Activated B cell treated with CpG ODN at 0.5 μM for 24 hours (primary cell): ENCODE measurements around the gene MBD3L5. TPM values are rescaled to one million over a fixed set of nuclear protein-coding genes. Genes with fewer than 3 reads are reported as not detected.
"Not testable (repeated sequence)": the region's sequence is repeated elsewhere in the genome, so short reads cannot be mapped to it uniquely, and the experiment has no call there.

Source experiments
- ATAC-seq: fragments of 200-7000 bp; cut with Tn5 transposase; one replicate; pipeline ENCODE4 v1.10.0; 2021; ENCODE audit warnings: low read depth, mild to moderate bottlenecking, moderate library complexity
- CTCF ChIA-PET: fragments of 350-600 bp; sonication (Branson Sonifier 250); formaldehyde crosslinking; loops from one replicate; lab custom pipeline; 2021; ENCODE audit warnings: antibody characterized with exemption; lab: Charles Lee
- POLR2A ChIA-PET: fragments of 350-600 bp; sonication (Branson Sonifier 250); formaldehyde crosslinking; loops from one replicate; lab custom pipeline; 2021; ENCODE audit warnings: antibody characterized with exemption; lab: Charles Lee
- DNase-seq: peaks from one replicate; pipeline ENCODE4 v3.0.0; 2022
- H3K27ac Mint-ChIP-seq: one replicate; pipeline ENCODE4 v1.8.0; 2020; ENCODE audit warnings: mixed read lengths
- H3K27me3 Mint-ChIP-seq: one replicate; pipeline ENCODE4 v1.8.0; 2021; ENCODE audit warnings: mixed read lengths
- H3K36me3 Mint-ChIP-seq: one replicate; pipeline ENCODE4 v1.8.0; 2021; ENCODE audit warnings: low read depth, mixed read lengths
- H3K4me1 Mint-ChIP-seq: one replicate; pipeline ENCODE4 v1.8.0; 2021; ENCODE audit warnings: mixed read lengths
- H3K4me3 Mint-ChIP-seq: one replicate; pipeline ENCODE4 v1.8.0; 2020; ENCODE audit warnings: mild to moderate bottlenecking, mixed read lengths
- H3K9me3 Mint-ChIP-seq: one replicate; pipeline ENCODE4 v1.8.0; 2020; ENCODE audit warnings: mixed read lengths
- intact Hi-C: fragments of 100-400 bp; cut with micrococcal nuclease; formaldehyde crosslinking; loops from one replicate; pipeline ENCODE4 v1.15.1; 2024
- total RNA-seq: library from RNA; stranded (reverse); gene quantifications from 2 replicates; pipeline ENCODE4 v1.2.3, GENCODE V29; 2022
- TF ChIP-seq, protein P1 (sequence below): fragments of 200-600 bp; IDR thresholded peaks from one replicate; pipeline ENCODE4 v1.8.0; 2022; ENCODE audit warnings: antibody characterized with exemption, mild to moderate bottlenecking

MBD3L5 gene
- total RNA-seq: not detected in 2 replicates

DNA sequence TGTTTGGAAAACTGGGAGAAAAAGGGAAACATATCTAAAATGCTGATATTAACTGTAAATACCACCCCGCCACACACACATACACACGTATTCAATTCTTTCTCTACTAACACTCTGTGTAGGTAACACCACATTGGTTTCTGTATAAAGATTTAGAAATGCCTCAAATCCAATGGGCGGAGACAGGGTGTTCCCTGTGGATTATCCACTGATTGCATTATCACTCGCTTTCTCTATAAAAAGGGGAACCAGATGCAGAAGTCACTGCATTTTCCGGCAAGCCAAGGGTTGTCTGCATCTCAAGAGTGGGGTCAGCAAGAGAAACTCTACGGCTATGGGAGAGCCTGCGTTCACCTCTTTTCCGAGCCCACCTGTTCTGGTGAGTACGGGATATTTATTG is at the start of gene MBD3L5:
Gene MBD3L5 (plus strand): TSS at position 301 of the 400 bp plus-strand sequence. CDS start 34 bp downstream, at position 335.
- DNase-seq, H3K4me1 Mint-ChIP-seq, H3K27ac Mint-ChIP-seq, POLR2A ChIA-PET, CTCF ChIA-PET, H3K9me3 Mint-ChIP-seq, H3K36me3 Mint-ChIP-seq, H3K4me3 Mint-ChIP-seq, intact Hi-C loops, ATAC-seq, H3K27me3 Mint-ChIP-seq: not testable (repeated sequence)

DNA sequence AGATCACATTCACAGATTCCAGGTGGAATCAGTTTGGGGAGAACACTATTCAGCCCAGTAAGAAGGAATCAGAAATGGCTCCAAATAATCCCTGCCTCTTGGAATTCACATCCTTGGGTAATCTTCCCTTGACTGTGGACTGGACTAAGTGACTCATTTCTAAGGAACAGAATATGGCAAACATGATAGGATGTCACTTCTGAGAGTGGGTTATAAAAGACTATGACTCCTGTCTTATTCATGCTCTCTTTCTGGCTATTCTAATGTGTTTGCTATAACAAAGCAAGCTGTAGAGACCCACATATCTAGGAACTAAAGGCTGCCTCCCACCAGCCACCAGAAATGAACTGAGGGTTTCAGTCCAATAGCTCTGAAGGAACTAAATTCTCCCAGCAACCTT is 46.9 kb upstream of the MBD3L5 start:
- H3K36me3 Mint-ChIP-seq: peaks cover 4% of the 10 kb centered on the region
- H3K27me3 Mint-ChIP-seq: peaks cover 5% of the 10 kb centered on the region
- CTCF ChIA-PET: no interaction called here
- no peaks in the 10 kb centered on the region for H3K4me1 Mint-ChIP-seq
- intact Hi-C loops: no loop called here
- POLR2A ChIA-PET: no interaction called here
- no peak overlapping the region for H3K27ac Mint-ChIP-seq
- H3K4me3 Mint-ChIP-seq: no peak overlapping the region
- ATAC-seq: no peak
- TF ChIP-seq, protein P1, sequence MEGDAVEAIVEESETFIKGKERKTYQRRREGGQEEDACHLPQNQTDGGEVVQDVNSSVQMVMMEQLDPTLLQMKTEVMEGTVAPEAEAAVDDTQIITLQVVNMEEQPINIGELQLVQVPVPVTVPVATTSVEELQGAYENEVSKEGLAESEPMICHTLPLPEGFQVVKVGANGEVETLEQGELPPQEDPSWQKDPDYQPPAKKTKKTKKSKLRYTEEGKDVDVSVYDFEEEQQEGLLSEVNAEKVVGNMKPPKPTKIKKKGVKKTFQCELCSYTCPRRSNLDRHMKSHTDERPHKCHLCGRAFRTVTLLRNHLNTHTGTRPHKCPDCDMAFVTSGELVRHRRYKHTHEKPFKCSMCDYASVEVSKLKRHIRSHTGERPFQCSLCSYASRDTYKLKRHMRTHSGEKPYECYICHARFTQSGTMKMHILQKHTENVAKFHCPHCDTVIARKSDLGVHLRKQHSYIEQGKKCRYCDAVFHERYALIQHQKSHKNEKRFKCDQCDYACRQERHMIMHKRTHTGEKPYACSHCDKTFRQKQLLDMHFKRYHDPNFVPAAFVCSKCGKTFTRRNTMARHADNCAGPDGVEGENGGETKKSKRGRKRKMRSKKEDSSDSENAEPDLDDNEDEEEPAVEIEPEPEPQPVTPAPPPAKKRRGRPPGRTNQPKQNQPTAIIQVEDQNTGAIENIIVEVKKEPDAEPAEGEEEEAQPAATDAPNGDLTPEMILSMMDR: no peak
- no peak for DNase-seq
- H3K9me3 Mint-ChIP-seq: peaks cover 14% of the 10 kb centered on the region

DNA sequence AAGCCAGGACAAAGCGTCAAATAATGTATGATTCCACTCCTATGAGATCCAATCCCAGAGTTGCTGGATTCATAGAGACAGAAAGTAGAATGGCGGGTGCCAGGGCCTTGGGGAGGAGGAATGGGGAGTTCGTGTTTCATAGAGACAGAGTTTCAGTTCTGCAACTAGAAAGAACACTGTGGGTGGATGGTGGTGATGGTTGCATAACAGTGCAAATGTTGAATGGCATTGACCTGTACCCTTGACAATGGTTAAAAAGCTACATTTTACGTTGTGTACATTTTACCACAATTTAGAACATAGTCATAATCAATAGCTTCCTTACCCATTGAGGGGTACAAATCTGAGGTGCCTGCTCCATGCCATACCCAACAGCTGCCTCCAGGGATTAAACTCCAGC is 42.5 kb upstream of the MBD3L5 start:
- ATAC-seq (no peak), DNase-seq (no peak)
- Mint-ChIP-seq H3K4me3 (no peak overlapping the region), H3K4me1 (no peaks in the 10 kb centered on the region), H3K36me3 (peaks cover 4% of the 10 kb centered on the region), H3K27me3 (peaks cover 2% of the 10 kb centered on the region), H3K9me3 (peaks cover 14% of the 10 kb centered on the region), H3K27ac (no peak overlapping the region)
- intact Hi-C loops: no loop called here
- ChIA-PET POLR2A (no interaction called here), CTCF (no interaction called here)
- TF ChIP-seq, protein P1: no peak

DNA sequence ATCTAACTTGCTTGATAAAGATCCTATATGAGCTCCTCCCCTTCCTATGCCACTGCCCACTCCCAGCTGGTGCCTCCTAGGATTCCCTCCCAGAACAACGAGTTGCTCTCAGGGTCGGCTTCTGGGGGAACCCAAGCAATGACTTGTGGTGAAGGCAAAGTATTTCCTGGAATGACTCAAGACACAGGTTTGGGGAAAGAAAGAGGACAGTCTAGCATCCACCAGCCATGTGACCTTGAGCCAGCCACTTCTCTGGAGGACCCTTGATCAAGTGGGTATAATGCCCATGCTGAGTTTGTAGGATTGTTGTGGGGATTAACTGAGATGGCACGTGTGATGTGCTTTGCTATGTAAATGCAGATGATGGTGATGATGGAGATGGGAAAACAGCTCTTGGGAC is 42.1 kb upstream of the MBD3L5 start:
- TF ChIP-seq, protein P1: no peak
- Mint-ChIP-seq H3K9me3 (peaks cover 11% of the 10 kb centered on the region), H3K4me1 (no peaks in the 10 kb centered on the region), H3K27me3 (peaks cover 2% of the 10 kb centered on the region), H3K4me3 (no peak overlapping the region), H3K36me3 (peaks cover 4% of the 10 kb centered on the region), H3K27ac (no peak overlapping the region)
- no peak for ATAC-seq
- no peak for DNase-seq
- CTCF ChIA-PET: no interaction called here
- intact Hi-C loops: no loop called here
- POLR2A ChIA-PET: no interaction called here

DNA sequence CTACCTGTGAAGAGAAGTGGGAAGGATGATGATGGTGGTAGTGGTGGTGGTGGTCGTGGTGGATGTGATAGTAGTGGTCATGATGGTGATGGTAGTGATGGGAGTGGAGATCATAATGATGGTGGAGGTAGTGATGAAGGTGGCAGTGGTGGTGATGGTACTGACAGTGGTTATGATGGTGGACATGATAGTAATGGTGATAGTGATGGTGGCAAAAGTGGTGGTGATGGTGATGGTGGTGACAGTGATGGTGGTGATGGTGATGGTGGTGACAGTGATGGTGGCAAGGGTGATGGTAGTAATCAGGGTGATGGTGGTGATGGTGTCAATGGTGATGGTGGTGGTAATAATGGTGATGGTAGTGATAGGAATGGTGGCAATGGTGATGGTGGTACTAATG is 35.3 kb upstream of the MBD3L5 start:
- Mint-ChIP-seq H3K4me3 (no peak overlapping the region), H3K27ac (no peak overlapping the region), H3K36me3 (no peaks in the 10 kb centered on the region), H3K9me3 (peaks cover 2% of the 10 kb centered on the region), H3K27me3 (peaks cover 5% of the 10 kb centered on the region), H3K4me1 (peaks cover 4% of the 10 kb centered on the region)
- ChIA-PET POLR2A (no interaction called here), CTCF (no interaction called here)
- intact Hi-C loops: no loop called here
- ATAC-seq (no peak), DNase-seq (no peak)
- TF ChIP-seq, protein P1: no peak

DNA sequence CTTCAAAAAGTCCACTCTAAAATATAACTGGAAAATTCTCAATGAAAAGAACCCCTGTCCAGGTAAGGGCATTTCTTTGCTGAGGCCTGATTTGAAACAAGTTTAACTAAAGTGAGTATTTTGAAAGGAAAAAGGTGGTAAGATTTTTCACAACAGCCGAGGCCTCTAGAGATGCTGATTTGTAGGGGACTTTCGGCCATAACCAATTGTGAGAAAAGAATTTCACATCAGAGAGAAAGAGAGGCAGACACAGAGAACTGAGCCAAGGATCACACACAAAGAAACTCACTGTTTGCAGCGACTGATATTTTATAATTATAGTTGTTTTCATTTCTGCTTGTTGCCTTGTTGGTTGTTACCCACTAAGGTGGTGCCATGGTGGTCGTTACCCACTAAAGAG is 33.6 kb upstream of the MBD3L5 start:
- H3K4me1 Mint-ChIP-seq: peaks cover 4% of the 10 kb centered on the region
- POLR2A ChIA-PET: no interaction called here
- CTCF ChIA-PET: no interaction called here
- H3K9me3 Mint-ChIP-seq: peaks cover 2% of the 10 kb centered on the region
- intact Hi-C loops: no loop called here
- H3K36me3 Mint-ChIP-seq: no peaks in the 10 kb centered on the region
- no peak overlapping the region for H3K27ac Mint-ChIP-seq
- H3K4me3 Mint-ChIP-seq: no peak overlapping the region
- TF ChIP-seq, protein P1: no peak
- ATAC-seq (no peak), DNase-seq (no peak)
- peaks cover 14% of the 10 kb centered on the region for H3K27me3 Mint-ChIP-seq
